HG03460 (cell line): ENCODE measurements around the gene HOXA5.

ENCODE experiments used
- ATAC-seq: cut with Tn5 transposase; IDR thresholded peaks from one replicate; pipeline ENCODE4 v1.9.1; 2021; ENCODE audit not compliant: unreplicated experiment

The HOXA5 gene

GRCh38 chr7:27160546-27161213 lies 17.2 kb upstream of the HOXA5 start:
- no peak for ATAC-seq

- ATAC-seq, result no peak
These were observed 16.7 kb upstream of the HOXA5 start for GRCh38 chr7:27160145-27160545.

GRCh38 chr7:27159266-27160144 lies 16.0 kb upstream of the HOXA5 start:
- ATAC-seq, result no peak

GRCh38 chr7:27158436-27159265 lies 15.2 kb upstream of the HOXA5 start:
- no peak for ATAC-seq

DNA sequence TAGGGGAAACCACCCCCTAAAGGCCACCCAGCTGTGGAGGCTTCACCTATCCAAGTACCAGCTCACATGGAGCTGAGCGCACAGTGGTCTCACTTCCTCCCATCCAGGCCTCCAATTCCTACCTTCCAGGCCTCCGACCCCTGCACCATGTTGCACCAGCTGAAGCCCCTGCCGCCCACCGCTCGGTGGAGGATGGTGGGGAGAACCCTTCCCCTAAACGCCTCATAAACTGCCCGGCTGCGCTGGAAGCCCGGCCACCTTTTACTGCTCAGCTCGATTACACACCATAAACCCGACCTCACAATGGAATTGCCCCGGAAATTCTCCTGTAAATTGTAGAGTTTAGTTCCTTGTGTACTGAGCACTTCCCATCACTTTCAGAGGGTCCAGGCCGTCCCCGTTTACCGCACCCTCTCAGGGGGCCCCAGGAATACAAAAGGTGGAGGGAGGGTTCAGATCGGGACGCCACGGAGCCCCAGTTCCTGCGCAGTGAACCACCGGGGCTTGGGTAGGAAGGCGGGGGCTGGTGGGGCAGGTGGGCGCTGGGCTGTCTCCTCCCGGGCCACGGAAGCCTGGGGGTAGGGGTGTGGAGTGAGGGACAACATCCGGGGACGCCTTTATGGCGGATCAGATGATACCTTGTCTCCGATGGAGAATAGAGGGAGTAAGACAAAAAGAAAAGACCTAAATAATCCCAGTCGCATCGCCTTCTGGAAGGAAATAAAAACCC lies 14.4 kb upstream of the HOXA5 start:
- ATAC-seq, result no peak

- no peak for ATAC-seq
These were observed 13.6 kb upstream of the HOXA5 start for GRCh38 chr7:27156916-27157701.

GRCh38 chr7:27156508-27156898 lies 13.0 kb upstream of the HOXA5 start, which contains the start of gene HOXA7:
TSS of gene HOXA7 (minus strand) at chr7:27156675. CDS start at chr7:27156545, 130 bp downstream.
- no peak for ATAC-seq

DNA sequence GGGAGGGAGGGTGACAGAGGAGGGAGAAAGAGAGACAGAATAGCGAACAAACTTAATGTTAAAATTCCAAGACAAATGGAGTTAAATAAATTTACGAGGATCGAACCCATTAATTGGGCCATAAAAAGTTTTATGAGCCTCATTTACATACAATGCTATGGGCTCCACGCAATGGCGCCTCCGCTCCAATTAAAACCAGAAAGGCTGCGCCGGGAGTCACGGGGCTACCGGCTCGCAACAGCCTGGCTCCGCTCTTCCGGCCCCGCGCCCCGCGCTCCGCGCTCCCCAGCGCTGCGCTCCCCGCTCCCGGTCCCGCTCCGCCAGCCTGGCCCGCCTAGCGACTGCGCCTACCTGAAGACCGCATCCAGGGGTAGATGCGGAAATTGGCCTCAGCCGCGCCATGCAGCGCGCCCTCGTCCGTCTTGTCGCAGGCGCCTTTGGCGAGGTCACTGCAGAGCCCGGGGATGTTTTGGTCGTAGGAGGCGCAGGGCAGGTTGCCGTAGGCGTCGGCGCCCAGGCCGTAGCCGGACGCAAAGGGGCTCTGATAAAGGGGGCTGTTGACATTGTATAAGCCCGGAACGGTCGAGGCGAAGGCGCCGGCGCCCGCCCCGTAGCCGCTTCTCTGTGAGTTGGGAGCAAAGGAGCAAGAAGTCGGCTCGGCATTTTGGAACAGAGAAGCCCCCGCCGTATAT lies 12.5 kb upstream of the HOXA5 start:
- ATAC-seq, result no peak

- ATAC-seq, result no peak
These were observed 11.7 kb upstream of the HOXA5 start for GRCh38 chr7:27154901-27155815.

- ATAC-seq, result no peak
These were observed 10.9 kb upstream of the HOXA5 start for GRCh38 chr7:27154369-27154768.

DNA sequence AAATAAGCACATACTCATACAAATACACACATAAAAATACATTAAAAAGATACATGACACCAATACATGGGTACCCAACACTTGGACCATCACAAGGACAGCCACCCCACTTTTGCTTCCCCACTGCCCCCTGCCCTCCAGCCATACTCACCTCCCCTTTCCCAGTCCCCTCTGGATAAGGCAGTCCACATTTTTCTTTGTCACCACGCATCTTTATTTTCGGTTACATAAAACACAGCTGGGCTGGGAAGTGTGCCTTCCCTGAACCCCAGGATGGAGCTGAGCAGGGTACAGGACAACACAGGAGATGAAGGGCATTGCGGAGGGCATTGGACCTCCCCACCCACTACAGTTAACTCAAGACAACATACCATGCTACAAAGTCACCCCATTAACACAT lies 10.0 kb upstream of the HOXA5 start:
- ATAC-seq, result no peak

DNA sequence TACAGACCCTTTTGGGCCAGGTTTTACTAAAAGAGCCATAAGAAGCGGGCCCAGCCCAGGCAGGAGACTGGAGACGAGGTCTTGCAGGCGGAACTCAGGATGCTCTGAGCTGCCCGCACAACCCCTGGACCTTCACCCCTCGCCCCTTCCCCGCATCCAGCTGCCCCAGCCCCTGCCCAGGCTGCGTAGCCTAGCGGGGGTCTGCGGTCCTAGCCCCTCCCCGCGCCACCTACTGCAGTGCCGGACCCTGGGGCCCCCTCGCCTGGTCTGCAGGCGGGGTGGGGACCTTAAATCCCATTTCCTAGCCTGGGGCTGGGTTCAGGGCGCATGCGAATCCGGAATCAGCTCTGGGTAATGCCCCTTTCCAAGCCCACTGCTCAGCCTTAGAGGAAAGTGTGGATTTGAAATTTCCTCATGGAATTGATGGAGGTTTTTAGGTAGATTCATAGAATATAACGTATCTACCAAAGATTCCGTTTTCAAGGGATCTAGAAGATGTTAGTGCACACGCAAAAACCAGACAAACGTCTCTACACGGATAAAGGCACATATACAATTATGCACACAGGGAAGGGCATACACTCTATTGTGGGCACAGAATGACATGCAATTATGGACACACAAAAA lies 9.4 kb upstream of the HOXA5 start:
- ATAC-seq, result no peak

DNA sequence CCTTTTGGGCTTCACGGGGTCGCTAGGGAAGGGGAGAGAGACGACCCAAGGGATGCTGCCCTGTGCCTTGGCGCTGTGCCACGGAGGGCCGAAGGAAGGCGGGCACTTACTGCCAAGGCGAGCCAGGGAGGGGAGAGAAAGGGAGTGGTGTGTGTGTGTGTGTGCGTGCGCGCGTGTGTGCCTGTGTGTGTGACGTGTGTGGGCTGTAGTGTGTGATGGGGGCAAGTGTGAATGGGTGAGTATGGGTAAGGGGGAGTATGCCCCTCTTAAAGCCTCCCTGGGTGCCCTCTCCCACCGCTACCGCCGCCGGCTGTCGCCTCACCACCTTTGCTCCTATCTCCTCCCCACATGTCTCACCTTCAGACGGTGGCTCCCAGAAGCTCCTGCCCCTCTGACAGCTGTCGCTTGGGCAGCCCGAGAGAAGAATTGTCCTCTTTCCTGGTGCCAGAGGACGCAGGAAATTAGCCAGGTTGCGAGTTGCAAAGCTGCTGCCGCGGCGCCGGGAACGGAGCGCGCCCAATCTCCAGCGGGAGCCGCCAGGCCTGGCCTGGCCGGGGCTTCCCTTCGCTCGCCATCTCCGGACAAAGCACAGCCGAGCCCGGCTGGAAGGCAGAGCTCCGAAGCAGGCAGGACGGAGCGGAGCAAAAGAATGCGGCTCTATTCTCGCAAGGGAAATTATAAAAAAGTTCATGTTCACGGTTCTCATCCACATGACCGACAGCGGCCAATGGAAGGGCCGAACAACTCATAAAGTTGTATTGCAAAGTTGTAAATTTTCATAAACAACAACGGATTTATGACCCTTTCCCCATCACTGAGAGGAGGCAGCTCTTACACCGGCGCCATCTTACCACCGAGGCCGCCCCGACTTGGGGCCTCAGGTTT lies 8.7 kb upstream of the HOXA5 start, which contains the start of gene HOXA3:
Gene HOXA3, minus strand, starts transcription at position 653 of the 885 bp plus-strand sequence. CDS start 41,943 bp downstream, outside the sequence.
- no peak for ATAC-seq

DNA sequence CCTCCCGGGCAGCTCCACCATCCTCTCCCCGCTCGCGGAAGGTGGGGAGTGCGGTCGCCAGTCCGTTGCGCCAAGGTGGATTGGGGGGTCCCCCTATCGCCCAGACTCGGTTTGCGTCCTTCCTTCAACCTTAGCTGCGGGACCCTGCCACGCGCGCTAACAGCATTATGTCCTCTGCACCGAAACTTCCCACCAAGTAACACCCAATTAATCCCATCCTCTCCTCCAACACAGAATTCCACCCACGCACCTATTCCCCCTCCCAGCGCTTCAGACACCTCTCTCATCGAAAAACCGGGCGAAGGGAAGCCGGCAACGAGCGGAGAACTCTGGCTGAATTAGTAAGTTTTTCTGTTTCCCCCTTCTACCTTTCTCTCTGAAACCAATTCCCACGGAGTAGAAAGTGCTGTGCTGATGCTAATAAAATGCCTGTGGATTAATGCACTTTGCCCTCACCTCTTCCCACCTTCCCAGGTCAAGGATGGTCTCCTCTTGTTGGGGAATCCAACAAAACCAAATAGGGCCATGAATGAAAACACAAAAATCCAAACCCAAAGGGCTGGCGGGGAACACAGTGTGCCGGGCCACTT lies 8.0 kb upstream of the HOXA5 start:
- no peak for ATAC-seq

DNA sequence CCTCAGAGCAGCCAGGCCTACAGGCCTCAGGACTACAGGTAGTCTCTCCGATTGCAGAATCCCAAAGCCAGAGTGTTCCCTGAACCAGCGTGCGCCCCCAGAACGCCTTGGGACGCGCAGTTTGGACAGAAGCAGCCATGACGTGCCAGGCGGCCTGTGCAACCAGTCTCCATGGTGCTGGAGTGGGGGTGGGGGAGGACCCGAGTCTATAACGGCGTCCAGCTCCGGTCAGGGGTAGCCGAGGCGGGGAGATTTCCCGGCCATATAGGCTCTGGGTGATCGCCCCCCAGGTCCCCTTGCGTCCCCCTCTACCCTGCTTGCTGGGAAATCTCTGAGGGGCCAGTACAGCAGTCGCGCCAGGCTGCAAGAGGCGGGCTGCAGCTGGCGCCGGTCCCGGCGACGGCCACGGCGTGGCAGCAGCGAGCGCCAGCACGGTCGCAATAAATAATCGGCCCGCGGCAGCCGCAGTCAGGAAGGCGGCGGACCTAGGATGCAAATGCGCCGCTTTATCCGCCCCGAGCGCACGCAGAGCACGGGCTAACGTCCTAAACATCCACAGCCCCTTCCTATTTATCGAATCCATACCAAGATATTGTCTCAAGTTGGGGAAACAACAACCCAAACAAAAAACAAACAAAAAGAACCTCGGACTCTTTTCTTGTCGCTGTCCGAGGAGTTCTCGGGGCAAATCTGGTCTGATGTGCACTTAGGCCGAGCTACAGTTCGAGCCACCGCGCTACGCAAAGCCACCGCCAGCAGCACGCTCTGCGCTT lies 7.3 kb upstream of the HOXA5 start:
- ATAC-seq, result peak; percentile 74
